GM10266 (cell line): ENCODE results near the gene BCORL1.

ENCODE experiments used
- DNase-seq: peaks from one replicate; pipeline ENCODE4 v3.0.0; 2012; ENCODE audit errors: extremely low spot score
- TF ChIP-seq, protein P1 (sequence below): IDR thresholded peaks from 2 replicates; pipeline ENCODE4 v1.5.1; 2012; ENCODE audit warnings: mild to moderate bottlenecking, low read depth; ENCODE audit not compliant: control insufficient read depth, insufficient read depth; ENCODE audit errors: missing control alignments

BCORL1 gene

DNA sequence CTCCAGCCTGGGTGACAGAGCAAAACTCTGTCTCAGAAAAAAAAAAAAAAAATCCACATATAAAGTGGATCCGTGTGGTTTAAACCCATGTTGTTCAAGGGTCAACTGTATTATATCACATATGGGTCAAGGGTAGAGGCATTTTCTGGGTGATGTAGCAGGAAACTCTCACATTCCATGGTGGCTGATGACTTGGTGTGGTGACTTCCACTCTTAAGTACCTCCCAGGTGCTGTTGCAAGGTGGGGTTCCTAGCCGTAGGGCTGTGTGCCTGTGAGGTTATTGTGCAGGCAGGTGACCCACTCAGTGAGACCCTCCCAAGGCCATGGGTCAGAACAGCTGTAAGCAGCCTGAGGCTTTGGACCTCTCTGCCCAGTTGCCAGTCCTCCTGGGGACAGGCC is 110.8 kb downstream of the BCORL1 start:
- TF ChIP-seq, protein P1, sequence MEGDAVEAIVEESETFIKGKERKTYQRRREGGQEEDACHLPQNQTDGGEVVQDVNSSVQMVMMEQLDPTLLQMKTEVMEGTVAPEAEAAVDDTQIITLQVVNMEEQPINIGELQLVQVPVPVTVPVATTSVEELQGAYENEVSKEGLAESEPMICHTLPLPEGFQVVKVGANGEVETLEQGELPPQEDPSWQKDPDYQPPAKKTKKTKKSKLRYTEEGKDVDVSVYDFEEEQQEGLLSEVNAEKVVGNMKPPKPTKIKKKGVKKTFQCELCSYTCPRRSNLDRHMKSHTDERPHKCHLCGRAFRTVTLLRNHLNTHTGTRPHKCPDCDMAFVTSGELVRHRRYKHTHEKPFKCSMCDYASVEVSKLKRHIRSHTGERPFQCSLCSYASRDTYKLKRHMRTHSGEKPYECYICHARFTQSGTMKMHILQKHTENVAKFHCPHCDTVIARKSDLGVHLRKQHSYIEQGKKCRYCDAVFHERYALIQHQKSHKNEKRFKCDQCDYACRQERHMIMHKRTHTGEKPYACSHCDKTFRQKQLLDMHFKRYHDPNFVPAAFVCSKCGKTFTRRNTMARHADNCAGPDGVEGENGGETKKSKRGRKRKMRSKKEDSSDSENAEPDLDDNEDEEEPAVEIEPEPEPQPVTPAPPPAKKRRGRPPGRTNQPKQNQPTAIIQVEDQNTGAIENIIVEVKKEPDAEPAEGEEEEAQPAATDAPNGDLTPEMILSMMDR: no peak
- DNase-seq: no peak

DNA sequence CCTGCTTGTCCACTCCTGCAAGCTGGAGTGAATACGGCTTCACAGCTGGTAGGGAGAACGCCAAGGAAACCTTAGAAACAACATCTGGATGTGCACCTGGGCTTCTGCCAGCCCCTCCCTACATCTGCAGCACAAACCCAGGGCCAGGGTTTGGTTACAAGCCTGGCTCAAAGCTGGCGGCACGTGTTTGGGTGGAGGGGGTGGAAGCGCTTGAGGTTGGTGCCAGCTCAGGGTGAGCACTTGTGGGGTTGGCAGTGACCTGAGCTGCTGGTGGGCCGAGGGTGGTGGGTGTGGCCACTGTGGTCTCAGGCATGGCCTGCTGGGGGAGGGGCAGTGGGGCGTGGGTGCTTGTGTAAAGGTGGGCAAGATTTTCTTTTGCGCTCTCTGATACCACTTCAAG is 112.3 kb downstream of the BCORL1 start:
- TF ChIP-seq, protein P1: no peak
- no peak for DNase-seq

DNA sequence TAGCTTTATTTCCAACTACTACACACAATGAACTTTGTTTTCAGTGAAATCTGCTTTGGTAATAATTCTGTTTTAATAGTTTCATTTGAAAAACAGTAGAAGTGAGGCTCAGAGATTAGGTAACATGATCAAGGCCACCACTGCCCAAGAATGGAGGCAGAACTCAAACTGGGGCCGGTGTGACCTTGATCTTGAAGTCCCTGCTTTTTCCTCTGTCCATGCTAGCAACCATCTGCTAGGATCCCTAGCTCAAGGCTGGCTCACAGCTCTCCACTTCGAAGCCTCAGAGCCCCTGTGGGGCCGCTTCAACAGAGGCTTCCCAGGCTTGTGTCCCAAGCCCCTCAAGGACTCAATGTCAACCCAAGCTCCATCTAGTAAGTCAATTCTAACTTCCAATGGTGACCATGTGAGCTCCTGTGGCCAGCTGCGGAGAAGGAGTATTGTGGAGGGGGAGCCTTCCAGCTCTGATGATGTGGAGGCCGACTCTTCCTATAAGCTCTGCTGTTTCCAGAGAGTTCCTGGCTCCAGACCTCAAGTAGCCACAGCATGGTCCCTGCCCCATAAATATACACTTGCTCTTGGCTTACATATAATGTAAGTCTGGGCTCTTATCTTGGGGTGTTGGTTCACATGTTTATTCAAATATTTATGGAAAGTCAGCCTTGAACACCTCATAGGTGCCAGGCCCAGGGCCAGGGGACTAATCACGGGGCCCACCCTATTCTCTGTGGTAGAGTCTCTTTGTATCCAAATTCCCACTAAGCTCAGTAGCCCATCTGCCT is 113.0 kb downstream of the BCORL1 start:
- TF ChIP-seq, protein P1: no peak
- no peak for DNase-seq

- TF ChIP-seq, protein P1: no peak
- no peak for DNase-seq
Observed at GRCh38 chrX:130097507-130098209, 115.2 kb downstream of the BCORL1 start.

GRCh38 chrX:130098210-130098552 is 115.7 kb downstream of the BCORL1 start:
- DNase-seq: no peak
- TF ChIP-seq, protein P1: no peak

DNA sequence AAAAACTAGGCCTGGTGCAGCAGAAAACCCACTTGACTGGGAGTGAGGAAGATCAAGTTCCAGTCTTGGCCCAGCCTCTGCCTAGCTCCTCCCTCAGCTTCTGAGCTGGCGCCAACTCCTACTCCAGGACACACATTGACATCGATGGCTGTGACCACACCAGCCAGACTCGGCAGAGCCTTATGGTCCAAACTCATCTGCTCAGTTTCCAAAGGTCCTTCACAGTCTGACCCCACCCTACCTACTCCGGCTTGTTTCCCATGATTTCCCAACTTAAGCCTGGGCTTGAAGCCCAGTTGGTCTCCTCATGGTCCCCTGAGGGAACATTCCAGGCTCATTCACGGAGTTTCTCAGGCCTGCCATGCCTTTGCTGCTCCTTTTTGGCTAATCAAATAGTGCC is 117.7 kb downstream of the BCORL1 start:
- TF ChIP-seq, protein P1: no peak
- no peak for DNase-seq

- DNase-seq: no peak
- TF ChIP-seq, protein P1: no peak
Observed at GRCh38 chrX:130103605-130104004, 121.2 kb downstream of the BCORL1 start.
